HCT116 (cell line): ENCODE measurements around the gene CCDC69. TPM values are rescaled to one million over a fixed set of nuclear protein-coding genes. Genes with fewer than 3 reads are reported as not detected.
A peak's percentile ranks its signal among the peaks of the same experiment; 100 is the strongest.

Source experiments
- ATAC-seq: fragments of 200-7000 bp; cut with Tn5 transposase; 2 replicates; pipeline ENCODE4 v1.9.1; 2020; ENCODE audit warnings: mild to moderate bottlenecking, moderate library complexity
- BruUV-seq: library from RNA; stranded (reverse); fragments of 400-500 nt; replicated peaks from 2 replicates; lab custom pipeline; 2021; lab: Mats Ljungman, UMichigan
- CTCF ChIA-PET: fragments of 300-600 bp; sonication (Branson Sonifier 250); formaldehyde crosslinking; loops from one replicate; lab custom pipeline; 2021; ENCODE audit warnings: antibody characterized with exemption; lab: Charles Lee
- POLR2A ChIA-PET: fragments of 300-600, 350-600 bp; sonication (Branson Sonifier 250); formaldehyde crosslinking; loops from one replicate; lab custom pipeline; 2021; ENCODE audit warnings: antibody characterized with exemption; lab: Charles Lee
- RAD21 ChIA-PET, 2 experiments: fragments of 300-600 bp; sonication (Branson Sonifier 250); formaldehyde crosslinking; loops; one replicate each; lab custom pipeline; 2023; ENCODE audit warnings: low total read pairs in 2 of 2; ENCODE audit not compliant: uncharacterized antibody in 2 of 2, unreplicated experiment in 2 of 2, low non-redundant PET in 1 of 2; lab: Charles Lee
- DNase-seq: peaks from one replicate; pipeline ENCODE4 v3.0.0-alpha.2; 2010; ENCODE audit warnings: low read depth, low spot score
- H2AFZ ChIP-seq: fragments of 200-600 bp; shearing (Covaris generic), sonication (generic); 2 replicates; pipeline ENCODE4 v1.6.1; 2017; ENCODE audit warnings: low read depth, mixed run types, mixed read lengths, antibody characterized with exemption, low read length; ENCODE audit not compliant: poor library complexity, severe bottlenecking
- H3K27ac ChIP-seq: 2 replicates; pipeline ENCODE4 v1.5.1; 2012; ENCODE audit warnings: low read depth, low read length
- H3K27me3 ChIP-seq: fragments of 200-600 bp; sonication (generic); 2 replicates; pipeline ENCODE4 v1.6.1; 2016; ENCODE audit warnings: mixed run types, low read length, mixed read lengths; ENCODE audit not compliant: insufficient read depth
- H3K36me3 ChIP-seq, 2 experiments: fragments of 200-500 bp in 1 of 2; fragments of 200-600 bp in 1 of 2; sonication (Bioruptor generic) in 1 of 2; sonication (generic) in 1 of 2; 2 replicates each; pipeline versions ENCODE4 v1.5.1 to v1.6.1; 2014 to 2016; ENCODE audit warnings: low read length in 2 of 2, inconsistent platforms in 1 of 2, mixed read lengths in 1 of 2, mixed run types in 1 of 2; ENCODE audit not compliant: insufficient read depth in 2 of 2, control insufficient read depth in 1 of 2
- H3K4me1 ChIP-seq, 2 experiments: fragments of 200-600 bp in 1 of 2; sonication (generic) in 1 of 2; 2 replicates each; pipeline versions ENCODE4 v1.5.1 to v1.6.1; 2012 to 2017; ENCODE audit warnings: low read length in 2 of 2, inconsistent platforms in 1 of 2, mild to moderate bottlenecking in 1 of 2, mixed read lengths in 1 of 2, mixed run types in 1 of 2, moderate library complexity in 1 of 2; ENCODE audit not compliant: insufficient read depth in 2 of 2, control insufficient read depth in 1 of 2
- H3K4me2 ChIP-seq: fragments of 200-600 bp; sonication (generic); 2 replicates; pipeline ENCODE4 v1.6.1; 2017; ENCODE audit warnings: mixed run types, low read length, mixed read lengths
- H3K4me3 ChIP-seq, 2 experiments: fragments of 200-600 bp in 1 of 2; sonication (generic) in 1 of 2; replicated peaks in 1 of 2; 2 replicates each; pipeline ENCODE4 v1.5.1; 2011 to 2016; ENCODE audit warnings: low read length in 2 of 2, control low read depth in 1 of 2, low read depth in 1 of 2, mild to moderate bottlenecking in 1 of 2, mixed read lengths in 1 of 2, mixed run types in 1 of 2
- H3K79me2 ChIP-seq: fragments of 200-600 bp; sonication (generic); 2 replicates; pipeline ENCODE4 v1.6.1; 2017; ENCODE audit warnings: mild to moderate bottlenecking, mixed run types, low read length, moderate library complexity, mixed read lengths; ENCODE audit not compliant: insufficient read depth
- H3K9ac ChIP-seq: fragments of 200-600 bp; sonication (generic); 2 replicates; pipeline ENCODE4 v1.6.1; 2016; ENCODE audit warnings: low read length, mixed read lengths
- H3K9me2 ChIP-seq: fragments of 200-600 bp; sonication (generic), shearing (Covaris generic); 2 replicates; pipeline ENCODE4 v1.6.1; 2017; ENCODE audit warnings: mixed run types, mild to moderate bottlenecking, moderate library complexity; ENCODE audit not compliant: insufficient read depth
- H3K9me3 ChIP-seq, 2 experiments: fragments of 200-500 bp in 1 of 2; fragments of 200-600 bp in 1 of 2; sonication (Bioruptor generic) in 1 of 2; sonication (generic) in 1 of 2; 2 replicates each; pipeline ENCODE4 v1.6.1; 2014 to 2017; ENCODE audit warnings: low read length in 2 of 2, mixed read lengths in 2 of 2, inconsistent platforms in 1 of 2, low read depth in 1 of 2, mild to moderate bottlenecking in 1 of 2, mixed run types in 1 of 2, moderate library complexity in 1 of 2; ENCODE audit not compliant: control insufficient read depth in 1 of 2, insufficient read depth in 1 of 2
- H4K20me1 ChIP-seq: fragments of 200-600 bp; sonication (generic), shearing (Covaris generic); 2 replicates; pipeline ENCODE4 v1.6.1; 2017; ENCODE audit warnings: mixed run types, mild to moderate bottlenecking, moderate library complexity; ENCODE audit not compliant: insufficient read depth
- CBX3 ChIP-seq: IDR thresholded peaks from 2 replicates; pipeline ENCODE4 v1.6.1; 2012; ENCODE audit warnings: low read depth
- CEBPB ChIP-seq: IDR thresholded peaks from 2 replicates; pipeline ENCODE4 v1.6.1; 2012; ENCODE audit warnings: low read depth
- EGR1 ChIP-seq: IDR thresholded peaks from 2 replicates; pipeline ENCODE4 v1.6.1; 2012; ENCODE audit warnings: low read depth
- ELF1 ChIP-seq: IDR thresholded peaks from 2 replicates; pipeline ENCODE4 v1.6.1; 2012; ENCODE audit warnings: low read depth, borderline replicate concordance
- EZH2 ChIP-seq: fragments of 200-600 bp; sonication (generic); IDR thresholded peaks from 2 replicates; pipeline ENCODE4 v1.6.1; 2017; ENCODE audit warnings: antibody characterized with exemption, mixed run types
- EZH2phosphoT487 ChIP-seq: fragments of 200-600 bp; IDR thresholded peaks from 2 replicates; pipeline ENCODE4 v1.6.1; 2018; ENCODE audit warnings: antibody characterized with exemption, borderline replicate concordance
- FOSL1 ChIP-seq: IDR thresholded peaks from 2 replicates; pipeline ENCODE4 v1.6.1; 2012; ENCODE audit warnings: low read depth
- JUND ChIP-seq: IDR thresholded peaks from 2 replicates; pipeline ENCODE4 v1.6.1; 2012
- RAD21 ChIP-seq: IDR thresholded peaks from 2 replicates; pipeline ENCODE4 v1.6.1; 2012; ENCODE audit warnings: low read depth, mild to moderate bottlenecking
- SIN3A ChIP-seq: IDR thresholded peaks from 2 replicates; pipeline ENCODE4 v1.6.1; 2012; ENCODE audit warnings: low read depth
- SP1 ChIP-seq: IDR thresholded peaks from 2 replicates; pipeline ENCODE4 v1.6.1; 2012; ENCODE audit warnings: low read depth
- SRF ChIP-seq: IDR thresholded peaks from 2 replicates; pipeline ENCODE4 v1.6.1; 2012; ENCODE audit warnings: low read depth
- TCF7L2 ChIP-seq: IDR thresholded peaks from 2 replicates; pipeline ENCODE4 v1.7.0; 2011; ENCODE audit warnings: borderline replicate concordance, inconsistent platforms; ENCODE audit not compliant: insufficient read depth, insufficient read length; ENCODE audit errors: extremely low read depth
- ZNF274 ChIP-seq: fragments of 200-500 bp; sonication (Bioruptor generic); IDR thresholded peaks from 2 replicates; pipeline ENCODE4 v1.6.1; 2014; ENCODE audit warnings: mild to moderate bottlenecking, low read depth, low read length, inconsistent platforms
- intact Hi-C: fragments of 100-400 bp; cut with micrococcal nuclease; formaldehyde crosslinking; loops from 2 replicates; pipeline ENCODE4 v1.10.0; 2022
- total RNA-seq: library from RNA; stranded (reverse); gene quantifications from one replicate; pipeline ENCODE4 v1.2.1, GENCODE V29; 2021; ENCODE audit not compliant: unreplicated experiment
- TF ChIP-seq, protein P1 (sequence below): IDR thresholded peaks from 2 replicates; pipeline ENCODE4 v1.6.1; 2011; ENCODE audit warnings: mild to moderate bottlenecking, low read length, moderate library complexity; ENCODE audit not compliant: insufficient replicate concordance; ENCODE audit errors: extremely low read depth
- TF ChIP-seq, protein P2 (sequence below), 3 experiments: fragments of 200-600 bp in 1 of 3; sonication (generic) in 1 of 3; IDR thresholded peaks in 2 of 3; conservative IDR thresholded peaks in 1 of 3; 2 replicates each; pipeline ENCODE4 v1.5.1; 2012 to 2017; ENCODE audit warnings: low read depth in 2 of 3, low read length in 2 of 3, antibody characterized with exemption in 1 of 3, borderline replicate concordance in 1 of 3, control low read depth in 1 of 3, mild to moderate bottlenecking in 1 of 3, mixed read lengths in 1 of 3, mixed run types in 1 of 3, moderate library complexity in 1 of 3; ENCODE audit not compliant: insufficient read depth in 1 of 3
- TF ChIP-seq, protein P3 (sequence below): IDR thresholded peaks from 2 replicates; pipeline ENCODE4 v1.6.1; 2012

The CCDC69 gene
- total RNA-seq, 1 experiment from 2014 or later = 4.3 TPM

DNA sequence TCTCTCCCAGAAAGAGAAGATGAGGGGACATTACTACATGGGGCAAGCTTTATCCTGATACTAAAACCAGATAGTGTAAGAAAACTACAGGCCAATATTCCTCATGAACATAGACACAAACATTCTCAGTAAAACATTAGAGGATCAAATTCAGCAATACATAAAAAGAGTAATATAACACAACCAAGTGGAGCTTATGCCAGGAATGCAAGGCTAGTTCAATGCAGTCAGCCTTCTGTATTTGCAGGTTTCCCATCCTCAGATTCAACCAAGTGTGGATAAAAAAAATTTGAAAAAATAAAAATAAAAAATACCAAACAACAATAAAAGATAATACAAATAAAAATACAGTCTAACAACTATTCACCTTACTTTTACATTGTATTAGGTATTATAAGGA, 31.3 kb downstream of the CCDC69 start:
- no peak overlapping the region for H3K27ac ChIP-seq
- H3K9ac ChIP-seq = no peak overlapping the region
- H3K4me2 ChIP-seq = no peak overlapping the region
- H3K9me3 ChIP-seq = no peaks in the 10 kb centered on the region
- TF ChIP-seq TCF7L2 (no peak), EZH2 (no peak)
- ATAC-seq (no peak), DNase-seq (no peak)
- no peak overlapping the region for H3K4me3 ChIP-seq
- ChIA-PET CTCF (no interaction called here), POLR2A (interaction anchor here (0.6 kb wide), 1 partner anchor 21 kb away, joined by 3 read pairs; no protein-coding TSS in a partner anchor), RAD21 (interaction anchor here in 1 of 2 experiments (0.7 kb wide), 1 partner anchor 372 kb away, joined by 3 read pairs; no protein-coding TSS in a partner anchor)
- H3K79me2 ChIP-seq = no peaks in the 10 kb centered on the region
- peaks cover 0 to 8% of the 10 kb centered on the region in 2 experiments; a peak in 1 of 4 replicates for H3K4me1 ChIP-seq
- H4K20me1 ChIP-seq = no peaks in the 10 kb centered on the region
- H3K27me3 ChIP-seq = no peaks in the 10 kb centered on the region
- BruUV-seq = no TSS peak
- no peak overlapping the region for H2AFZ ChIP-seq
- intact Hi-C loops = no loop called here
- H3K36me3 ChIP-seq = no peaks in the 10 kb centered on the region
- no peaks in the 10 kb centered on the region for H3K9me2 ChIP-seq

DNA sequence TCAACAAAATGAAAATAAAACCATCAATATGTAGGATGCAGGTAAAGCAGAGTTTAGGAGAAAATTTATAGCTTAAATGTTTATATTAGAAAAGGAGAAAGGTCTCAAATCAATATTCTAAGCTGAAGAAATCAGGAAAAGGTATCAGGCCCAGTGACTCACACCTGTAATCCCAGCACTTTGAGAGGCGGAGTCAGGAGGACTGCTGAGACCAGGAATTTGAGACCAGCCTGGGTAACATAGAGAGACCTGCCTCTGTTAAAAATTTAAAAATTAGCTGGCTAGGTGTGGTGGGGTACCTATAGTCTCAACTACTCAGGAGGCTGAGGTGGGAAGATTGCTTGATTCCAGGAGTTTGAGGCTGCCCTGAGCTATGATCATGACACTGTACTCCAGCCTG, 32.2 kb downstream of the CCDC69 start:
- Histone ChIP-seq H2AFZ (no peak overlapping the region), H3K4me1 (peaks cover 0 to 8% of the 10 kb centered on the region in 2 experiments; a peak in 1 of 4 replicates), H3K9me2 (no peaks in the 10 kb centered on the region), H3K36me3 (no peaks in the 10 kb centered on the region), H3K4me3 (no peak overlapping the region), H3K9me3 (no peaks in the 10 kb centered on the region), H3K27ac (no peak overlapping the region), H4K20me1 (no peaks in the 10 kb centered on the region), H3K79me2 (no peaks in the 10 kb centered on the region), H3K9ac (no peak overlapping the region), H3K4me2 (no peak overlapping the region), H3K27me3 (no peaks in the 10 kb centered on the region)
- CTCF ChIA-PET = no interaction called here
- BruUV-seq = no TSS peak
- TF ChIP-seq FOSL1 (no peak), CBX3 (no peak), JUND (no peak), SIN3A (no peak), SP1 (no peak), EZH2phosphoT487 (no peak), CEBPB (no peak), SRF (no peak), ZNF274 (no peak), RAD21 (no peak), ELF1 (no peak), EGR1 (no peak), TCF7L2 (no peak)
- TF ChIP-seq, protein P1, sequence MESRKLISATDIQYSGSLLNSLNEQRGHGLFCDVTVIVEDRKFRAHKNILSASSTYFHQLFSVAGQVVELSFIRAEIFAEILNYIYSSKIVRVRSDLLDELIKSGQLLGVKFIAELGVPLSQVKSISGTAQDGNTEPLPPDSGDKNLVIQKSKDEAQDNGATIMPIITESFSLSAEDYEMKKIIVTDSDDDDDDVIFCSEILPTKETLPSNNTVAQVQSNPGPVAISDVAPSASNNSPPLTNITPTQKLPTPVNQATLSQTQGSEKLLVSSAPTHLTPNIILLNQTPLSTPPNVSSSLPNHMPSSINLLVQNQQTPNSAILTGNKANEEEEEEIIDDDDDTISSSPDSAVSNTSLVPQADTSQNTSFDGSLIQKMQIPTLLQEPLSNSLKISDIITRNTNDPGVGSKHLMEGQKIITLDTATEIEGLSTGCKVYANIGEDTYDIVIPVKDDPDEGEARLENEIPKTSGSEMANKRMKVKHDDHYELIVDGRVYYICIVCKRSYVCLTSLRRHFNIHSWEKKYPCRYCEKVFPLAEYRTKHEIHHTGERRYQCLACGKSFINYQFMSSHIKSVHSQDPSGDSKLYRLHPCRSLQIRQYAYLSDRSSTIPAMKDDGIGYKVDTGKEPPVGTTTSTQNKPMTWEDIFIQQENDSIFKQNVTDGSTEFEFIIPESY = no peak
- TF ChIP-seq, protein P2, sequence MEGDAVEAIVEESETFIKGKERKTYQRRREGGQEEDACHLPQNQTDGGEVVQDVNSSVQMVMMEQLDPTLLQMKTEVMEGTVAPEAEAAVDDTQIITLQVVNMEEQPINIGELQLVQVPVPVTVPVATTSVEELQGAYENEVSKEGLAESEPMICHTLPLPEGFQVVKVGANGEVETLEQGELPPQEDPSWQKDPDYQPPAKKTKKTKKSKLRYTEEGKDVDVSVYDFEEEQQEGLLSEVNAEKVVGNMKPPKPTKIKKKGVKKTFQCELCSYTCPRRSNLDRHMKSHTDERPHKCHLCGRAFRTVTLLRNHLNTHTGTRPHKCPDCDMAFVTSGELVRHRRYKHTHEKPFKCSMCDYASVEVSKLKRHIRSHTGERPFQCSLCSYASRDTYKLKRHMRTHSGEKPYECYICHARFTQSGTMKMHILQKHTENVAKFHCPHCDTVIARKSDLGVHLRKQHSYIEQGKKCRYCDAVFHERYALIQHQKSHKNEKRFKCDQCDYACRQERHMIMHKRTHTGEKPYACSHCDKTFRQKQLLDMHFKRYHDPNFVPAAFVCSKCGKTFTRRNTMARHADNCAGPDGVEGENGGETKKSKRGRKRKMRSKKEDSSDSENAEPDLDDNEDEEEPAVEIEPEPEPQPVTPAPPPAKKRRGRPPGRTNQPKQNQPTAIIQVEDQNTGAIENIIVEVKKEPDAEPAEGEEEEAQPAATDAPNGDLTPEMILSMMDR (IDR thresholded peaks at IDR 0.05 in 2 of 3, conservative IDR thresholded peaks at IDR 0.05 in 1 of 3; ENCODE audit: borderline replicate concordance in 1 of 3, insufficient read depth in 1 of 3, low read depth in 2 of 3, low read length in 2 of 3) = no peak
- TF ChIP-seq, protein P3, sequence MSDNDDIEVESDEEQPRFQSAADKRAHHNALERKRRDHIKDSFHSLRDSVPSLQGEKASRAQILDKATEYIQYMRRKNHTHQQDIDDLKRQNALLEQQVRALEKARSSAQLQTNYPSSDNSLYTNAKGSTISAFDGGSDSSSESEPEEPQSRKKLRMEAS = no peak
- RAD21 ChIA-PET = interaction anchor here in 1 of 2 experiments (0.7 kb wide), 1 partner anchor 373 kb away, joined by 3 read pairs; no protein-coding TSS in a partner anchor
- DNase-seq (no peak), ATAC-seq (peak; percentile 74)
- intact Hi-C loops = no loop called here
- POLR2A ChIA-PET = interaction anchor here (0.6 to 0.9 kb wide), 3 partner anchors 8 to 61 kb away, joined by 3 to 4 read pairs (median 3); partner anchors contain the start of gene GM2A
